Lower leg skin (tissue), 4 donors: Measurements from ENCODE around the gene RNU7-1. TPM values are rescaled to one million over a fixed set of nuclear protein-coding genes. Genes with fewer than 3 reads are reported as not detected.
A peak's percentile ranks its signal among the peaks of the same experiment; 100 is the strongest.
"Not testable (repeated sequence)": the region's sequence is repeated elsewhere in the genome, so short reads cannot be mapped to it uniquely, and the experiment has no call there.

Experiments
- DNase-seq, 2 donors: peaks; one replicate each; pipeline ENCODE4 v3.0.0-alpha.2; 2019; ENCODE audit warnings: low spot score in 2 of 2
- H3K4me3 ChIP-seq: fragments of 200-600 bp; sonication (generic); 2 replicates; pipeline ENCODE4 v1.5.1; 2017; ENCODE audit warnings: mild to moderate bottlenecking, low read depth; ENCODE audit not compliant: poor library complexity, severe bottlenecking
- CTCF ChIP-seq, 3 donors: fragments of 450-650 bp; IDR thresholded peaks; one replicate each; pipeline ENCODE4 v1.5.1; 2016; ENCODE audit warnings: antibody characterized with exemption in 3 of 3, mild to moderate bottlenecking in 3 of 3, moderate library complexity in 2 of 3
- POLR2A ChIP-seq, 2 donors: fragments of 450-650 bp; IDR thresholded peaks; one replicate each; pipeline ENCODE4 v1.6.1; 2016 to 2017; ENCODE audit warnings: antibody characterized with exemption in 2 of 2, mild to moderate bottlenecking in 1 of 2, moderate library complexity in 1 of 2
- whole genome bisulfite sequencing, 2 donors: methylation state at CpG; one replicate each; pipeline ENCODE4 v1.1.5; 2018; 5-methylcytosine and 5-hydroxymethylcytosine counted together
- intact Hi-C: fragments of 100-400 bp; cut with DNase I; formaldehyde crosslinking; loops from one replicate; pipeline ENCODE4 v1.15.0; 2023; ENCODE audit warnings: low total_unique reads
- total RNA-seq, 4 donors: library from RNA; depleted of rRNA; stranded (reverse); fragments of >200 nt; gene quantifications; one replicate each; pipeline ENCODE4 v1.1.0, GENCODE V29; 2016

Gene RNU7-1
- total RNA-seq, 4 donors from 2014 or later, result not detected

GRCh38 chr12:6902448-6902847 lies 41.2 kb upstream of the RNU7-1 start:
- WGBS, 2 donors, result 82 to 85% methylated on average over 4 of the region's 4 CpGs
- no peak for TF ChIP-seq CTCF (IDR thresholded peaks at IDR 0.05)
- no peak overlapping the region for H3K4me3 ChIP-seq
- intact Hi-C loops, result no loop called here
- DNase-seq, result no peak

- H3K4me3 ChIP-seq, result no peak overlapping the region
- intact Hi-C loops, result no loop called here
- DNase-seq, result no peak
- TF ChIP-seq POLR2A (IDR thresholded peaks at IDR 0.05) (no peak), CTCF (IDR thresholded peaks at IDR 0.05) (no peak)
- 58 to 68% methylated on average over 1 of the region's 1 CpG for WGBS, 2 donors
Observed at GRCh38 chr12:6903722-6904121, 39.9 kb upstream of the RNU7-1 start.

GRCh38 chr12:6904280-6905276 lies 39.0 kb upstream of the RNU7-1 start, which contains the start of gene LRRC23:
Gene LRRC23 (plus strand): TSS chr12:6904822. CDS start chr12:6905634, 812 bp downstream.
- H3K4me3 ChIP-seq, result peak within 1 kb of the TSS; percentile 46
- DNase-seq, result peak; percentile 98 to 100
- TF ChIP-seq POLR2A (IDR thresholded peaks at IDR 0.05) (no peak), CTCF (IDR thresholded peaks at IDR 0.05) (no peak)

GRCh38 chr12:6905414-6906040 lies 38.1 kb upstream of the RNU7-1 start:
- no peak overlapping the region for H3K4me3 ChIP-seq
- TF ChIP-seq POLR2A (IDR thresholded peaks at IDR 0.05) (no peak), CTCF (IDR thresholded peaks at IDR 0.05) (no peak)
- no peak for DNase-seq
- intact Hi-C loops, result no loop called here
- 62 to 71% methylated on average over 5 of the region's 5 CpGs for WGBS, 2 donors

More at GRCh38 chr12:6904280-6905276, 39.0 kb upstream of the RNU7-1 start, which contains the start of gene LRRC23:
- 5% methylated on average over 34 of the region's 34 CpGs for WGBS, 2 donors
- intact Hi-C loops, result no loop called here

- DNase-seq, intact Hi-C loops, H3K4me3 ChIP-seq: not testable (repeated sequence)
- WGBS, 2 donors, result 95 to 97% methylated on average over 11 of the region's 11 CpGs
Observed at GRCh38 chr12:6908141-6908540, 35.5 kb upstream of the RNU7-1 start.
